GM12801 (cell line): ENCODE data around the gene ADNP2.

Source experiments
- TF ChIP-seq, protein P1 (sequence below): IDR thresholded peaks from one replicate; pipeline ENCODE4 v1.5.1; 2011; ENCODE audit warnings: control low read depth; ENCODE audit not compliant: insufficient read length; ENCODE audit errors: extremely low read depth

The ADNP2 gene

DNA sequence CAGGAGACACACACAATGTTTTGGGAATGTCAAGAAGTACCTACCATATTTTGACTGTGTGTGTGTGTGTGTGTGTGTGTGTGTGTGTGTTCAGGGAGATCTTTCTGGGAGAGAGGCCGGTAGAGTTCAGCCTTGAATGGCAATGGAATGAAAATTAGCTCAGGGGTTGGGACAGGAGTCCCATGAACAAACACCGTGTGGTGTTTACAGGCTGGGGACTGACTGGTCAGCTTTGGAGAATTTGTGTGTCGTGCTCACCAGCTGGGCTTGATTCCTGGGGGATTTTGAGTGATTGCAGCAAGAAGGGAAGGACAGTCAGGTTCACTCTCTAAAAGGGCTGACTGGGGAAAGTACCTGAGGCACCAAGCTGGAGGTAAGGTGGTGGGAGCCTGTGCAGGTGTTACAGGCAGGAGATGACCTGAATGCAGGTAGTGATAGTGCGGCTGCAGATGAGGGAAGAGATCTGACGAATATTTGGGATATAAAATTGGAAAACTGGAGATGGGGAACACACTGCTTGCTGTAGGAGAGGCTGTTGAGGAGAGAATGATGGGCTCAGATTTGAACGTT is 2.5 kb upstream of the ADNP2 start:
- TF ChIP-seq, protein P1, sequence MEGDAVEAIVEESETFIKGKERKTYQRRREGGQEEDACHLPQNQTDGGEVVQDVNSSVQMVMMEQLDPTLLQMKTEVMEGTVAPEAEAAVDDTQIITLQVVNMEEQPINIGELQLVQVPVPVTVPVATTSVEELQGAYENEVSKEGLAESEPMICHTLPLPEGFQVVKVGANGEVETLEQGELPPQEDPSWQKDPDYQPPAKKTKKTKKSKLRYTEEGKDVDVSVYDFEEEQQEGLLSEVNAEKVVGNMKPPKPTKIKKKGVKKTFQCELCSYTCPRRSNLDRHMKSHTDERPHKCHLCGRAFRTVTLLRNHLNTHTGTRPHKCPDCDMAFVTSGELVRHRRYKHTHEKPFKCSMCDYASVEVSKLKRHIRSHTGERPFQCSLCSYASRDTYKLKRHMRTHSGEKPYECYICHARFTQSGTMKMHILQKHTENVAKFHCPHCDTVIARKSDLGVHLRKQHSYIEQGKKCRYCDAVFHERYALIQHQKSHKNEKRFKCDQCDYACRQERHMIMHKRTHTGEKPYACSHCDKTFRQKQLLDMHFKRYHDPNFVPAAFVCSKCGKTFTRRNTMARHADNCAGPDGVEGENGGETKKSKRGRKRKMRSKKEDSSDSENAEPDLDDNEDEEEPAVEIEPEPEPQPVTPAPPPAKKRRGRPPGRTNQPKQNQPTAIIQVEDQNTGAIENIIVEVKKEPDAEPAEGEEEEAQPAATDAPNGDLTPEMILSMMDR = no peak

DNA sequence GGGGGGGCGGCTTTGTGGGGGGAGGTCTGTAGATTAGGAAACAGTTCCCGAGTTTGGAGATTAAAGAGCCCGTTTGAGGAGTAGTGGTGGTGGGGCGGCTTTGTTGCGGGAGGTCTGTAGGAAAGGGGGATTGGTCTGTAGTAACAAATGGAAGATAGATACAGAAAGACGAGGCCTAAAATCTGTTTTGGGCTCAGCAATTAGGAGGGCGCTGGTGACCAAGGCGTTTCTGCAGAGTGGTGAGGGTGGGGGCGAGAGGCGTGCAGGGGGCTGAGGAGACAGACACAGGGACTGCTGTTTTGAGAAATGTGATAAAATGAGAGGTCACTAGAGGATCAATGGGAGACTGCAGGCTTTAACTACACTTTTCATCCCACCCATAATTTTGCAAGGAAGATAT is 1.6 kb upstream of the ADNP2 start:
- TF ChIP-seq, protein P1 = no peak

DNA sequence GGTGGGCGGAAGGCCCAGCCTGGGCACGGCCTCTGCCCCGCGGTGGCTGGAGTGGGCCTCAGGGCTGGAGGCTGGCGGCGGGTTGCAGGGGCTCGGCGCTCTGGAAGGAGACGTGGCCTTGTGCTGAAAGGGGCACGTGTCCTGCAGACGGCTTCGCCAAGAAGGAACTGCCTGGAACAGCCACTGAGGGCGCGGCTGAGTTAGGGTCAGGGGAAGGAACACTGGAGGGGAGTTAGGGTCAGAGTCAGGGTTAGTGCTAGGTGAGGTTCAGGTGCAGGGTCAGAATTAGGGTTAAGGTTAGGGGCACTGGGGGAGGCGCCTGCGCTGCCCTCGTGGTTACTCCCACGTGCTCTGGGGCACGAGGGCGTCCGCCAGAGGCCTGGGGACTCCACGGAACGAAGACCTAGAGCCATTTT is 933 bp upstream of the ADNP2 start:
- TF ChIP-seq, protein P1 = no peak

DNA sequence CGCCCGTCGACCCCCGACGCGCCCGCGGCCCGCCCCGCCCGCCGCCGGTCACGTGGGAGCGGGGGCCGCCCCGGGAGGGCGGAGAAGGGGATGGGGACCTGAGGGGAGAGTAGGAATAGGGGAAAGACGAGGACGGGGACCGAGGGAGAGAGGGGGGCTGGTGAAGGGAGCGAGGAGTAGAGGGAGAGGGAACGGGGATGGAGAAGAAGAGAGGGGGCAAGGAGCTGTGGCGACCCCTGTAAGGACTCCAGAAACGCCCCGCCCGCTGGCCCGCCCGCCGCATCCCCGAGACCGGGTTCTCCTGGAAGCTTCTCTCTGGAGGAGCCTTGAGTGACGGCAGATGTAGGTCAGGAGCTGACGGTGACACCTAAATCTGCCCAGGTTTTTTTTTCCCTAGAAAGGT is 615 bp downstream of the ADNP2 start:
- TF ChIP-seq, protein P1 = no peak

DNA sequence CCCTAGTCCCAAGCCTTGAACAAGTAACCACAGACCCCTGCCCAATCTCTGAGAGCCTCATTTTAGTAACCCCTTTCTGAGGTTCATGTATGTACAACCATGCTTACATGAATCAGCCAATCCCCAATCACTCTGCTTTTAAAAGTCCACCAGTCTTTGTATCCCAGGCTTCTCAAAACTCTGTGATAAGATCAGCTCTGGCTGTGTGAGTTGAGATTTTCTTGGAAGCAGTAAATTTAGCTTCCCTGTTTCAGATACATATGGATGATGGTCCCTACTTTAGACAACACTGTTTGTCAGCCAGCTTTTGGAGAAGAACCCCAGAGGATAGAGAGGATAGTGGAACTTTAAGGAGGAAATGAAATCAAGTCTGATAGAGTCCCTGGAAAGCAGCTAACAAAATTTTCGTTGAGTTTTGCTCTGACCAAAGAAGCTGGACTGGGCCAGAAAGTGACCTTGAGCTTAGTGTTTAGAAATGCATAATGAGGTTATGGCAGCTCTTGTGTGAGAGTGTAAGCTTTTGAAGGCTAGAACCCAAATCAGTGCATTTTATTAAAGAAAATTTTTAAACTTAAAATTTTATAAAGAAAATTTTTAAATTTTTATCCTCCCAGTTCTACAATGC is 3.7 kb downstream of the ADNP2 start:
- TF ChIP-seq, protein P1 = no peak

DNA sequence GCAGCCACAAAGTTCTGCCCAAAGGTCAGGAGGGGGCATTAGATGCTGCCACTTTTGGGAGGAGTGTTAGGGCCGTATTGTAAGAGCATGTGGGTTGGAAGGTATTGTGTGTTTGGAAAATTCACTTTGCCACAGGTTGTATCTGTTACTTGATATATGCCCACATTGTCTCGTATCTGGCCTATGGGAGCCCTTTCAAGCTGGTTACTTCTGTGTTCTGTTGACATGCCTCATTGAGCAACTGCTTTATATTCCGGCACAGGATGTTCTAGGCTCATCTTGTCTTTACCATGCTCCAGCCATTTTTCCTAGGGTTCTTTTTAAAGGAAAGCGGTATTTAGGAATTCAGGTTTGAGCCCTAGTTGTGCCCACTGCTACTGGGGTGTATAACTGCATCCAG is 6.0 kb downstream of the ADNP2 start:
- TF ChIP-seq, protein P1 = no peak

DNA sequence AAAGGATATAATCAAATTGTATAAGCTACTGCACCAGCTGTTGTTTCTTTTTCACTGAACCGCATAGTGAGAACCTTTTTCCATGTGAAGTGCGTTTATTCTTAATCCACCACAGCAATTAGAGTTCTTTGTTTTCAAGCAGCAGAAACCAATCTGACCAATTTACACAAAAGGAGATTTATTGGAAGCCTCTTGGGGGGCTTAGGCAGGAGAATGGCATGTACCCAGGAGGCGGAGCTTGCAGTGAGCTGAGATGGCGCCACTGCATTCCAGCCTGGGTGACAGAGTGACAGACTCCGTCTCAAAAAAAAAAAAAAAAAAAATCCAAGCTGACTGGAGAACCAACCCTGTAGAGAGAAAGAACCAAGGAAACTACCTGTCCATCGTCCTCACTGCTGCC is 10.0 kb downstream of the ADNP2 start:
- TF ChIP-seq, protein P1 = no peak
